ENCODE measurements around the gene GFY.
"Not testable (repeated sequence)": the region's sequence is repeated elsewhere in the genome, so short reads cannot be mapped to it uniquely, and the experiment has no call there.

The GFY gene

DNA sequence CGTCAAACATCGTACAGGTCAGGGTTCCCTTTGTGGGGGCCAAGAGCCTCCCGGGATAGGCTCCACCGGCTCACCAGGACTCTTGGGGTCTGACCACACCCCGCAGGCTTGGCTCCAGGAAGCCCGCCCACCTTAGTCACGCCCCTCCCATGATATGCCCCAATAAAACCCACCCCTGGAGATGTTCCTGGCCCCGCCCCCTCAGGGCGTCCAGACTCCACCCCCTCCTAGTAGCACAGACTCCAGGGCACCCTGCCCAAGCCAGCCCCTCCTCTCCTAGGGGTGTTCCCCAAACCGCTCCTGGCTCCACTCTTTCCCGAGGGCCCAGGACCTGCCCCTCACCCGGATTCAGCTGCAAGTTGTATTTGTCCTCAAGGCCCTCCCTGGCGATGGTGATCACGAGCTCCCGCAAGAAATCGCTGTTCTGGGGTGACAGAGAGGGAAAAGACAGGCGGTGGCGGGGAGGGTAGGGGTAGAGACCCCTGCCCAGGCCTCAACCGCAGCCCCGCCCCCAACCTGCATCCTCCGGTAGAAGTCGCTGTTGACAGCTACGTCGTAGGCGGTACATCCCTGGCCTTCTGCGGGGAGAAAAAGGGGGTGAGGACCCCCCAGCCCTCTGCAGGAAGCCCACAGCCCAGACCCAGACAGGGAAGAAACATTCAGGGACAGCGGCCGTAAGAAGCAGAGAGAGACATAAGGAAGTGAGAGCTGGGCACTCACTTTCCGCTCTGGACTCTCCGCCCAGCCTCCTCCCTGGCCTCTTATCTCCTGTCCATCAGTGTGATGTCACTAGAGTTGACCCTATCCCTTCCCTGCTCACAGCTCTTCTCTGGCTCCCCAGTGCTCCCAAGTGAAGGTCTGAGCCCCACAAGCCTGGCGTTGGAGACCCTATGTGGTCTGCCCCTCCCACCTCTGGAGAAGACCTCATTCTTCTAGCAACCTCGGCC is 22.6 kb downstream of the GFY start:
- no peak for DNase-seq

DNA sequence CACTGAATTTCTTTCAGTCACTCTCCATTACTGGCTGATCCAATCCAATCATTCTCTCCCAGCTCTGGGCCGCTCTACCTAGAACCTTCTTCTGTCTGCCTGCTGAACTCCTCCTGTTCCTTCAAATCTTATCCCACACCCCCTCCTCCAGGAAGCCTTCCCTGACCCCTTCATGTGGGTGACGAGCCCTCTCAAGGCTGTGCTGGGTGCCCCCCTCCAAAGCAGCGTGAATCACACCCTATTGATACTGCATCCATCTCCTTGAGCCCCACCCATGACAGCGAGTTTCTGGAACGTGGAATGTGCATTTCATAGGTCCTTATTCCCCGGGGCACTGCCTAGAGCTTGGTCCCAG is 23.2 kb downstream of the GFY start:
- DNase-seq, result no peak

DNA sequence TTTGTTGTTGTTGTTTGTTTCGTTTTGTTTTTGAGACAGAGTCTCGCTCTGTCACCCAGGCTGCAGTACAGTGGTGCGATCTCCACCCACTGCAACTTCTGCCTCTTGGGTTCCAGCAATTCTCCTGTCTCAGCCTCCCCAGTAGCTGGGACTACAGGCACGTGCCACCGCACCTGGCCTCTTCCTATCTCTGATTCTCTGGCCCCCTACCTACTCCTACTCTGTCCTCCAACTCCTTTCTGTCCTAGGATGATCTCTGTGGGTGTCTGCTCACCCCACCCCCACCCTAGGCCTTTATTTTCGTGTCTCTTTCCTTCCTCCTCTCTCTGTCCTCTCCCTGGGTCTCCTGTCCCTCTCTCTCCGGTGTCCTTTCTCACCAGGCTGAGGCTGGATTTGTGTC is 25.2 kb downstream of the GFY start:
- no peak for DNase-seq

DNA sequence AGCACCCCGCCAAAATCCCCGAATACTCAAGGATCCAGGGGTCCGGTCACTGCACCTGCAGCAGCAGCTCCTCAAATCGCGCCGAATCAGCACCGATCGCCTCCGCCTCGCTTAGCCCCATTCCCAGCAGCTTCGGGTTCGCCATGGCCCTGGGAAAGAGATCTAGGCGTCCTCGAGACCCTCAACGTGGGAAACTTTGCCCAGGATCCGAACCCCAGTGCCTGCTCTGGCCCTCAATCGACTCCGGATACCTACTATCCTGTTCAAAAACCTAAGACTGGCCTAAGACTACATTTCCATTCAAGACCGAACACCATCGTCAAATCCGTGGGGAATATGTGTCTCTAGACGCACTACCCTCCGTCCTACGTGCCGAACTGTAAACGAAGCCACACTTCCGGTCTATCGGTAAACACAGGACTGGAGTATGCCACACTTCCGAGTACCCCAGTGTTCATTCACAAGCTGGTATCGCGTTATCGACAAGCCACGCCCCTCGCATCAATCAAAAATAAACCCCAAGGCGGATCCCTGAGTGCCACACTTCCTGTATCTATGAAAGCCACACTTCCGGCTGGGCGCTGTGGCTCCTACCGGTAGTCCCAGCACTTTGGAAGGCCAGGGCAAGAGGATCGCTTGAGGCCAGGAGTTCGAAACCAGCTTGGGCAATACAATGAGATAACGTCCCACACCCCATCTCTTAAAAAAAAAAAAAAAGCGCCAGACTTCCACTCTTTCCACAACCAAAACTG is 26.4 kb downstream of the GFY start, which contains the start of gene PIH1D1:
Gene PIH1D1, minus strand, starts transcription at position 385 of the 752 bp plus-strand sequence. Its CDS starts 240 bp downstream, at position 145.
- peak; percentile 99 for DNase-seq

DNA sequence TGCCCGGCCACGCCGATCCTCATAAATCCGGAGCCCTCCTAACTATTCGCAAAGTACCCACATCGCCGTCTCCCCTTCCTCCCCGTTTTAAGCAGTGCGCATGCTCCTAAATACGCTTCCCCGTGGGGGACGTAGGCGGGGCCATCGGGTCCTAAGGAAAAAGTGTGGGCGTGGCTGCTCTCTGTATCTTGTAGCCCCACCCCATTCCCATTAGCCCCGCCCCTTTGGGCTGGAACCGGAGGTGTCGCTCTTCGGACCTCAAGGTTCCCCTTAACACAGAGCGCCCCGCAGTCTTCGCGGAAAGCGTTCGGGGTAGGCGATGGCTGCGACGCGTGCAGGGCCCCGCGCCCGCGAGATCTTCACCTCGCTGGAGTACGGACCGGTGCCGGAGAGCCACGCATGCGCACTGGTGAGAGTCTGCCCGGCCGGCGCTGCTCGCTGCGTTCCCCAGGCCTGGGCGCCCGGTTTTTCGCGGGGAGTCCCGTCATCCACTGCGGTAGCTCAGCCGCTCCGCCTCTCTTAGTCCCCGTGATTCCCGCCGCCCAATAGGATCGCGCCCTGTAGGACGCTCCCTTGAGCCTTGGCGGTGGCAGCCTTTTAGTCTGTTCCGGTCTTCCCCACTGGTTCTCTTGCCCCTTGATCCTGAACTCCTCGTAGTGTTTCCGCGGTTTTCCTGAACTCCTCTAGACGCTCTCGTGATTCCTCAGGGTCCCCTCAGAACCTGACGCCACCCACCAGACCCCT is 28.0 kb downstream of the GFY start, which contains the start of gene ALDH16A1:
Gene ALDH16A1, plus strand, starts transcription at position 213 of the 744 bp plus-strand sequence. Its CDS starts 107 bp downstream, at position 320.
- peak; percentile 98 for DNase-seq

DNA sequence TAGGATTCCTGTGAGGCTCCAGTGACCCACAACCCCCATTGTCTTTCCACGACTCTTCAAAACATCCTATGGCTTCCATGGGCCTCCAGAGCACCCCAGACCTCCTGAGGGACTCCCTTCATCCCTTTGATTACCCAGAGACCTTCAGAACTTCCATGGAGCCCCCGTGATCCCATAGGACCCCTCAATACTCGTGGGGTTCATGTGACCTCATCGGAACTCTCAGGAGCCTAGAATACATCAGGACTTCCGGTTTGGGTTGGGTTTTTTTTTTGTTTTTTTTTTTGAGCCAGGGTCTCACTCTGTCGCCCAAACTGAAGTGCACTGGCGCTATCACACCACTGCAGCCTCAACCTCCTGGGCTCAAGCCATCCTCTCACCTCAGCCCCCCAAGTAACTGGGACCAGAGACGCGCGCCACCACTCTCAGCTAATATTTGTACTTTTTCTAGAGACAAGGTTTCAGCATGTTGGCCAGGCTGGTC is 28.6 kb downstream of the GFY start:
- peak; percentile 62 for DNase-seq

DNA sequence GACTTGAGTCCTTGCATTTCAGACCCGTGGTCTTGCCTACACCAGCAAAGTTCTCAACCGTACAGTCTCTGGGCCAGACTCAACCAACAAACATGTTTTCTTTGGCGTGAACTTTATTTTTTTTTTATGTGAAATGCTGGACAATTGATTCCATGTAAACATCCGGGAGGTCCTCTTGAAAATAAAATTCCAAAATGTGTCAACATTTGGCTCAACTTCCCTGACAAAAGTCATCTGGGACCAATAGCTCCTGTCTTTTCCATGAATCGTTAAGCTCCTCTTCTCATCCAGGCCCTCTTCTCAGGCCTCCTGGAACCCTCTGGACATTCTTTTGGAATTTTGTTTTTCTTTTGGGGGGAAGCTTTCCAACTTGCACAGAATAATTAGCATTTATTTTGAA is 30.6 kb downstream of the GFY start:
- no peak for DNase-seq

DNA sequence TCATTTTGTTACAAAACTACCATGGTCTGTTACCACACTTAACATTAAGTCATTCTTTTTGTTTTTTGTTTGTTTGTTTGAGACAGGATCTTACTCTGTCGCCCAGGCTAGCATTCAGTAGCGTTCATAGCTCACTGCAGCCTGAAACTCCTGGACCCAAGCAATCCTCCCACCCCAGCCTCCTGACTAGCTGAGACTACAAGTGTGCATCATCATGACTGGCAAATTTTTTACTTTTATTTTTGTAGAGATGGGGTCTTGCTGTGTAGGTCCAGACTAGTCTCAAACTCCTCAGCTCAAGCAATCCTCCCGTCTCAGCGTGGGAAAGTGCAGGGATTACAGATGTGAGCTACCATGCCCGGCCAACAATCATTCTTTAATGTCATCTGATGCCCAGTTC is 31.1 kb downstream of the GFY start:
- no peak for DNase-seq

DNA sequence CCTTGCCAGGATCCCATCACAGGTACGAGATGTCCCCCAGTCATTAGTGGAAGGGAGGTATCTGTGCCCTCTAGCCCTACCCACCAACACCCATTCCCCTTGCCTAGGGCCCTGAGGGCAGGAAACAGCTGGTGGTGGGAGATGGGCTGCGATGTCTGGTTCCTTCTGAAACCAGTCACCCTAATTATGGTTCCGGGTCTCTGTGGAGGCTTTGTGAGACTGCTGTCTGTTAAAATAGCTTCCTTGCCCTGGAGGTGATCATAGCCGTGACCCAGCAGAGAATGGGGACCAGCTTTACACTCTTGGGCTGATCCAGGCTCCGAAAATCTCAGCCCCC is 33.3 kb downstream of the GFY start:
- peak; percentile 26 for DNase-seq

DNA sequence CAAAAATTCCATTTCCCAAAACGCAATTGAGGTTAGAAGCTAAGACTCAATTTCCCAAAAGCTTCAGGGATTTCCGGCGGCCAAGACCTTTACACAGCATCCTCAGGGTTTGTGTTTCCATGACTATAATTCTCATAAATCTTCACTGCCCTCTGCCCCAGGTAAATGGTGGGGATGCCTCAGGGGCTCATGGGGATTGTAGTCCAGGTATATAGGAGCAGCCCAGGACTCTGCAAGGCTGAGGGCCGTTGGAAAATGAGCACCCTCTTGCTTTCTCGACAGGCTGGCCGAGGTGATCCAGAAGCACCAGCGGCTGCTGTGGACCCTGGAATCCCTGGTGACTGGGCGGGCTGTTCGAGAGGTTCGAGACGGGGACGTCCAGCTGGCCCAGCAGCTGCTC is 34.2 kb downstream of the GFY start:
- no peak for DNase-seq

DNA sequence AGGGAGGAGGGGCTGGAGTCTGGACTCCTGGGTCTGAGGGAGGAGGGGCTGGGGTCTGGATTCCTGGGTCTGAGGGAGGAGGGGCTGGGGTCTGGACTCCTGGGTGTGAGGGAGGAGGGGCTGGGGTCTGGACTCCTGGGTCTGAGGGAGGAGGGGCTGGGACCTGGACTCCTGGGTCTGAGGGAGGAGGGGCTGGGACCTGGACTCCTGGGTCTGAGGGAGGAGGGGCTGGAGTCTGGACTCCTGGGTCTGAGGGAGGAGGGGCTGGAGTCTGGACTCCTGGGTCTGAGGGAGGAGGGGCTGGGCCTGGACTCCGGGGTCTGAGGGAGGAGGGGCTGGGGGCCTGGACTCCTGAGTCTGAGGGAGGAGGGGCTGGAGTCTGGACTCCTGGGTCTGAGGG is 35.9 kb downstream of the GFY start:
- not testable (repeated sequence) for DNase-seq

DNA sequence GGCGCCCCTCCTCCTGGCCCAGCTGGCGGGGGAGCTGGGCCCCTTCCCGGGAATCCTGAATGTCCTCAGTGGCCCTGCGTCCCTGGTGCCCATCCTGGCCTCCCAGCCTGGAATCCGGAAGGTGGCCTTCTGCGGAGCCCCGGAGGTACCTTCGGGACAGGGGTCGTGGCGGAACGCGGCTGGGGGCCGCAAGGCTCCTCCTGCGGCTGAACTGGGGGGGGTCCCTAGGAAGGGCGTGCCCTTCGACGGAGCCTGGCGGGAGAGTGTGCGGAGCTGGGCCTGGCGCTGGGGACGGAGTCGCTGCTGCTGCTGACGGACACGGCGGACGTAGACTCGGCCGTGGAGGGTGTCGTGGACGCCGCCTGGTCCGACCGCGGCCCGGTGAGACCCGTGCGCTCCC is 36.5 kb downstream of the GFY start:
- no peak for DNase-seq

DNA sequence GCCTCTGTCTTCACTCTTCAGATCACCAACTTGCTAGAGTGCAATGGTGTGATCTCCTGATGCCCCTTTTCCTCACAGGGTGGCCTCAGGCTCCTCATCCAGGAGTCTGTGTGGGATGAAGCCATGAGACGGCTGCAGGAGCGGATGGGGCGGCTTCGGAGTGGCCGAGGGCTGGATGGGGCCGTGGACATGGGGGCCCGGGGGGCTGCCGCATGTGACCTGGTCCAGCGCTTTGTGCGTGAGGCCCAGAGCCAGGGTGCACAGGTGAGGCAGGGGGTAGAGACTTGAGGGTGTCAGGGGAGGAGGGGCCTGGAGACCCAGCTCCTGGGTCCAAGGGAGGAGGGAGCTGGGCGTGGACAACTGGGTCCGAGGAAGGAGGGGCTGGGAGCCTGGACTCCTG is 37.3 kb downstream of the GFY start:
- no peak for DNase-seq

DNA sequence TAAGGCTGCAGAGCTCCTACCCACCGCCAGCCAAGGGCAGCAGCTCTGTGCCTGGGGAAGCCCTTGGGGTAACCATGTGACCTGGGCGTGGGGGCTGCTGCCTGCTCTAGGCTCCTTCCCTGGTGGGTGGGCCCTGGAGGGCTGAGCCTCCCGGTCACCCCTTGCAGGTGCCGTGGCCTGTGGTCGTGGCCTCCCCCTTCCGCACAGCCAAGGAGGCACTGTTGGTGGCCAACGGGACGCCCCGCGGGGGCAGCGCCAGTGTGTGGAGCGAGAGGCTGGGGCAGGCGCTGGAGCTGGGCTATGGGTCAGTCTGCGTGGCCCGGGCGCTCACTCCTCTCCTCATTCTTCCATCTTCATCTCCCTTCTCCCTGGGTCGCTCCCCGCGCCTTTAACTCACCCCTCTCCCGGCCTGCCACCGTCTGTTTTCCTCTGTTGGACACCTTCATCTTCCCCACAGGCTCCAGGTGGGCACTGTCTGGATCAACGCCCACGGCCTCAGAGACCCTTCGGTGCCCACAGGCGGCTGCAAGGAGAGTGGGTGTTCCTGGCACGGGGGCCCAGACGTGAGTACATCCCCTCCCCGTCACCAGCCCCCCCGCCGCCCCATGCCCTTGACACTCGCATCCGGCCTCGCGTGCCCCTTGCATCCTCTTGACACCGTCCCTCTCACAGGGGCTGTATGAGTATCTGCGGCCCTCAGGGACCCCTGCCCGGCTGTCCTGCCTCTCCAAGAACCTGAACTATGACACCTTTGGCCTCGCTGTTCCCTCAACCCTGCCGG is 39.0 kb downstream of the GFY start:
- DNase-seq, result no peak

DNA sequence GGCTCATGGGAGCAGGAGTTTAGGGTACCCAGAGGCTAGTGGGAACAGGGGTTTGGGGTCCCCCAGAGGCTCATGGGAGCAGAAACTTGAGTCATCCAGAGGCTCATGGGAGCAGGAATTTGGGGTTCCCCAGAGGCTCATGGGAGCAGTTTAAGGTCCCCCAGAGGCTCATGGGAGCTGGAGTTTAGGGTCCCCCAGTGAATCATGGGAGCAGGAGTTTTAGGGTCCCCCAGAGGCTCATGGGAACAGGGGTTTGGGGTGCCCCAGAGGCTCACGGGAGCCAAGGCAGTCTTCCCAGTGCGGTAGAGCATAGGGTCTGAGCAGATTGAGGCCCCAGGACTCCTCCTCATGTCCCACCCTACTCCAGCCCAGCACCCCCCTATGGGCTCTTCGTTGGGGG is 40.2 kb downstream of the GFY start:
- DNase-seq, result no peak

DNA sequence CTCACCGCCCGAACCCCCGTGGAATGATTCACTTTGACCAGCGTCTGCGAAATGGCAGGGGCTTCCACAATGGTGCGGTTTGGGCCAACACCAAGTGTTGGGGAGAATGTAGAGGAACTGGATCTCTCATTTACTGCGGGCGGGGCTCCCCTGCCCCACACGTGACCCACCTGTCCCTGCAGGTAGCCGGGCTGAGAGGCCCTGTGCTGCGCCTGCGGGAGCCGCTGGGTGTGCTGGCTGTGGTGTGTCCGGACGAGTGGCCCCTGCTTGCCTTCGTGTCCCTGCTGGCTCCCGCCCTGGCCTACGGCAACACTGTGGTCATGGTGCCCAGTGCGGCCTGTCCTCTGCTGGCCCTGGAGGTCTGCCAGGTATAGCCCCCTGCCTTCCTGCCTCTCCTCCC is 43.0 kb downstream of the GFY start:
- no peak for DNase-seq

DNA sequence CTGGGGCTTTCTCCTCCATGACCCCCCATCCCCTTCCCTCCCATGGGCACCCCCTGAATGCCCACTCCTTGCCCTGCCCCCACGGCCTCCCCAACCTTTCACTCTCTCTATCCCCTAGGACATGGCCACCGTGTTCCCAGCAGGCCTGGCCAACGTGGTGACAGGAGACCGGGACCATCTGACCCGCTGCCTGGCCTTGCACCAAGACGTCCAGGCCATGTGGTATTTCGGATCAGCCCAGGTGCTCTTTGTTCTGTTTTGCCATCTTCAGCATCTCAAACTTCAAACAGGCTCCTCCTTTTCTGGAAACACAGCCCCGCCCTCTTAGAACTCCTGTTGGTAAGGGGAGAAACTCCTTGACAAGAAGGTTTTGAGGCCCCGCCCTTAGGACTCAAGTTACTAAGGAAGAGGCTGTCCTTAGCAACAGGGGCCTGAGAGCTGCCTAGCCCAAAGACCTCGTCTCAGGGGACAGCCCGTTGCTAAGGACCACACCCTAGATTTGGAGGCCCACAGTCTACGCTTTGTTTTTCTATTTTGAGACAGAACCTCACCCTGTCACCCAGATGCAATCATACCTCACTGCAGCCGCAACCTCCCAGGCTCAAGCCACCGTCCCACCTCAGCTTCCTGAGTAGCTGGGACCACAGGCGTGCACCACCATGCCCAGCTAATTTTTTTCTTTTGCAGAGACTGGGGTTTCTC is 43.7 kb downstream of the GFY start:
- DNase-seq, result peak; percentile 99

DNA sequence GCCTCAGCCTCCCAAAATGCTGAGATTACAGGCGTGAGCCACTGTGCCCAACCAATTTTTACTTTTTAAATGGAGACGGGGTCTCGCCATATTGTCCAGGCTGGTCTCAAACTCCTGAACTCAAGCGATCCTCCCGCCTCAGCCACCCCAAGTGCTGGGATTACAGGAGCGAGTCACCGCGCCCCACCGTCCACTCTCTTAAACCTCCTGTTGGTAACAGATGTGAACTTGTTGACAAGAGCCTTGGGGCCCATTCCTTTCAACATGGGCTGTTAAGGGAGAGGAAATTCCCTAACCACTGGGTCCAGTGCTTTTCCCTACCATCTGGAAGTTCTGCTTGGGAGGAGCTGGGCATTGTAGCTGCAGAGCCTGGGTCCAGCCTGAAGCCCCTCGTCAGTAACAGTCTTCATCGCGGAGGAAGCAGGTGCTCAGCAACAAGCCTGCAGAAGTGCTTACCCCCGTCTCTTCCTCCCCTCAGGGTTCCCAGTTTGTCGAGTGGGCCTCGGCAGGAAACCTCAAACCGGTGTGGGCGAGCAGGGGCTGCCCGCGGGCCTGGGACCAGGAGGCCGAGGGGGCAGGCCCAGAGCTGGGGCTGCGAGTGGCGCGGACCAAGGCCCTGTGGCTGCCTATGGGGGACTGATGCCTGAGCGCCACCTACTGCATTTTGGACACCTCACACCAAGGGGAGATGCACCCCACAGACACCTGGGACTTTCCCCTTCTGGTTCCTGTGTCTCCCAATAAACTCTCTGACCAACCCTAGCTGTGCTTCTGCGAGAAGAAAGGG is 44.8 kb downstream of the GFY start:
- peak; percentile 96 for DNase-seq

DNA sequence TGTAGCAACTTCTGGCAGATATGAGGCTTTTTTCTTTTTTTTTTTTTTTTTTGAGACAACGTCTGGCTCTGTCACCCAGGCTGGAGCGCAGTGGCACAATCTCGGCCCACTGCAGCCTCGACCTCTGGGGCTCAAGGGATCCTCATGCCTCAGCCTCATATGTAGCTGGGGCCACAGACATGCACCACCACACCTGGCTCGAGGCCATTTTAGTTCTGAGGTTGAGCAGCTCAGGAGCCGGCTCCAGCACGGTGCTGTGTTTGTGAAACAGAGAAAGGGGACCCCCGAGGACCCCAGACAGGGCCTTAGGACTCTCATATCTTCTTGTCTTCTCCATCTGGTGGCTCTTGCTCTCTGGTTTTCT is 45.4 kb downstream of the GFY start:
- DNase-seq, result no peak

DNA sequence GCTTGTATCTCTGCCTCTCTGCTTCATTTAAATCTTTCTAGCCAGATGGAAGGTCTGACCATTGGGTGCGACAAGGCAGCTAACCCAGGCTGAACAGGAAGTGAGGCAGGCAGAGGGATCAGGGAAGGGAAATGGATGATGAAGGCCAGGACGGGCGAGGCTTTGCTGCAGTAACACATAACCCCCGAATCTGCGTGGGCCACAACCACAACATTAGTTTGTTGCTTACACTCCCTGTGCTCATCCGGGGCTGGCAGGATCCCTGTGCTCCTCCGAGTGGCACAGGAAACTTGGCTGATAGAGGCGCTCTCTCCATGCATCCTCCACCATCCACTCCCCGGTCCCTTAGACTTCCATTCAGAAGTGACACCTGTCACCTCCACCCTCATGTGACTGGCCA is 47.7 kb downstream of the GFY start:
- DNase-seq, result no peak

DNA sequence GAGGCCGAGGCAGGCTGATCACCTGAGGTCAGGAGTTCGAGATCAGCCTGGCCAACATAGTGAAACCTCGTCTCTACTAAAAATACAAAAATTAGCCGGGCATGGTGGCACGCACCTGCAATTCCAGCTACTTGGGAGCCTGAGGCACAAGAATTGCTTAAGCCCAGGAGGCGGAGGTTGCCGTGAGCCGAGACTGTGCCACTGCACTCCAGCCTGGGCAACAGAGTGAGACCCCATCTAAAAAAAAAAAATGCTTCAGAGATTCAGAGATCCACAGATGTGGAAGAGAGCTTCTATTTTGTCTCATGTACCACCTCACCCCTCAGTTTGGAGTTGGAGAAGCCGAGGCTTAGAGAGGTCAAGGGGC is 48.3 kb downstream of the GFY start:
- DNase-seq, result not testable (repeated sequence)
